B cell (primary cell): ENCODE results near the gene SALL2.

ENCODE experiments used
- CTCF ChIP-seq: fragments of 200-600 bp; IDR thresholded peaks from one replicate; pipeline ENCODE4 v1.8.0; 2022; ENCODE audit warnings: antibody characterized with exemption, mild to moderate bottlenecking
- EZH2 ChIP-seq: IDR thresholded peaks from 2 replicates; pipeline ENCODE4 v1.6.1; 2012; ENCODE audit warnings: borderline replicate concordance, low read depth, mild to moderate bottlenecking, moderate library complexity, low read length; ENCODE audit not compliant: insufficient read depth, poor library complexity, severe bottlenecking

GRCh38 chr14:21476925-21477681 is 49.0 kb downstream of the SALL2 start, which contains the start of the genes RAB2B and TOX4:
- TF ChIP-seq CTCF (peak; percentile 88), EZH2 (no peak)
